Measurements from ENCODE around the gene KRT7.
A peak's percentile ranks its signal among the peaks of the same experiment; 100 is the strongest.

KRT7 gene

DNA sequence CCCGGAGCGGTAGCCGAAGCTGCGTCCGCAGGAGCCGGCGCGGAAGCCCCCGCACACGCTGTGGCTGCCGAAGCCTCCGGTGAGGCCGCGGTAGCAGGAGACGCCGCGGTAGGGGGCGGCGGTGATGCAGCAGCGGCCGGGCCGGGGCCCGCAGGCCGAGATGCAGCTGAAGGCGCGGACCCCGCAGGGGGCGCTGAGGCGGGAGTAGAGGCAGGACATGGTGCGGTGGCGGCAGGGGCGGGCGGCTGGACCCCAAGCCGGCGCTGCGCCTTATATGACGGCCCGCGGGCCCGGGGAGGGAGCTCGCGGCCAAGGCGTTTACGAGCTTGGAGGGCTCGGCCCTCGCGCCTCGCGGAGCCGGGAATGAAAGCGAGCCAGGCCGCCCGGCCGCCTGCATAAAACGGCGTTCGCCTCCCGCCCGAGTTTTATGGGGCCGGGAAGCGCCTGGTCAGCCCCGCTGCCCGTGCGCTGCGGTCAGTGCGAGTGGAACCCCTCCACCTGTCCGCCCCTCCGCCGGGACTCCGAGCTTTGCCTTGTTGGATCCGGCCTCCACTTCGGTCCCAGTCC is 25.4 kb downstream of the KRT7 start:
- DNase-seq, result peak; percentile 21

DNA sequence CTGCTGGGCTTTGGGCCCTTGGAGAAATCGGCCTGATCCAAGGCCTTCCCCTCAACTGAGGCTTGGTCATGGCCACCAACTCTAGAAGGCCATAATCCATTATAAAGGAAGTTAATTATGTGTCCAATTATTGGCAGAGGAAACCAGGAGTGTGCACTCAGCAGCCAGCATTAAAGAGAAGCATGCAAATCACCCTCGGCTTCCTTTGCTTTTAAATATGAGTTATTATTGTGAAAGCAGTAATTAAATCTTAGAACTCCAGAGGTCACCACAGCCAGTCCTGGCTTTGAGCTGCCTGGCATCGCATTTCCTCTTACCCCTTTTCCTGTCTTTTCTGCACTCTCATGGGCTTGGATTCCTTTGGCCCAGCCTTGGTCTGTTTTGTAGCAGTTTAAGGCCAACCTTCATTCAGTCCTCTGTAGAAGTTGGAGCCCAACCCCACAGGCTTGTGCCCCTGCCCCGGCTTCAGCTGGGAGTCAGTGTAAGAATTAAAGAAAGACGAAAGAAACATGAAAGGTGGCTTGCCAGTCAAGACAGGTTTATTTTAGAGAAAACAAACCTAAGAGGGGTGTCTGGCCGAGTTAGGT is 26.7 kb downstream of the KRT7 start:
- DNase-seq, result peak; percentile 31

DNA sequence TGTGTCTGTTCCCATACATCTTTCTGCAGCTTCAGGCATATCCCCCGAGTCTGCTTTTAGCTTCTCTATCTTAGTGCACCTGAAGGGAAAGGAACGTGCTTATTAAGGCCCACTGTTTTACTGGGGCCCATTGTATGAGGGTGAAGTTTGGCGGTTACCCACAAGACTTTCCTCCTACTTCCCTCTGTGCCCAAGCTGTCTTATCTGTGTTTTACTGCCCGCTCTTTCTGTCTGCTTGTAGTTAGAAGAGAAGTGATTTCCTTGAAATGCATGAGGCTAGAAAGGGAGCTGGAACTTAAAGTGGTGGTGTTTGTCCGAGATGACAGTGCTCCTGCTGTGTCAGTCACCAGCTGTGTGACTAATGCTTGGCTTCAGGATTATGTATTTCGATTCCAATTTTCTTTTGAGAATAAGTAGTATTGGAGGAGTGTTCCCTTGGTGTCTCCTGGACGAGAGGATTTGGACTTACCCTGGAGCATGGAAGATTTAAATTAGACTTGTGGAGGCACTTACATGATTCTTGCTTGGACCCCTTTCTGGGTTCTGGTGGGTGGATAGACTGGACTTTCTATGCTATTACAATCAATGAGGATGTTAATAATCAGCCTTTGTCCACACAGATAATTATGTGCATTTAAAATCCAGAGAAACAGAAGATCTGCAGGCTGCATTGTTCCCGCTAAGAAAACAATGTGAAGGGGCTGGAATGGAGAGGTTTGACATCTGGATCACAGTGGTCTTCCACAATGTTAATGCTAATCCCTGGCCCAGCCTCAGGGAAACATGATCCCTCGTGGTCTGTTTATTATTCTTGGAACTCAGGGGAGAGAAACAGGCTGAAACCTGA is 27.5 kb downstream of the KRT7 start:
- peak; percentile 62 for DNase-seq

DNA sequence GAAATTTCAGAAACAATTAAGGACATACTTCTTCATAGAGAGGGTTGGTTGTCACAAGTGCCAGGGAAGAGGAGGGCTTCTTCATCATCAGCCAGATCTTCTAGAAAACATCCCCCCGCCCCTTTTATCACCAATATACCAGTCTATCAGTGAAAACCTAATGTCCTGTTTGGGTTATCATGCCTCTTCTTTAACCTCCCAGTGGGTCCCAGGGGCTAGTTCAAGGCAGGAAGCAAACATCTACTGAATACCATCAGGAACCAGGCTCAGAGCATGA is 28.1 kb downstream of the KRT7 start:
- no peak for DNase-seq

DNA sequence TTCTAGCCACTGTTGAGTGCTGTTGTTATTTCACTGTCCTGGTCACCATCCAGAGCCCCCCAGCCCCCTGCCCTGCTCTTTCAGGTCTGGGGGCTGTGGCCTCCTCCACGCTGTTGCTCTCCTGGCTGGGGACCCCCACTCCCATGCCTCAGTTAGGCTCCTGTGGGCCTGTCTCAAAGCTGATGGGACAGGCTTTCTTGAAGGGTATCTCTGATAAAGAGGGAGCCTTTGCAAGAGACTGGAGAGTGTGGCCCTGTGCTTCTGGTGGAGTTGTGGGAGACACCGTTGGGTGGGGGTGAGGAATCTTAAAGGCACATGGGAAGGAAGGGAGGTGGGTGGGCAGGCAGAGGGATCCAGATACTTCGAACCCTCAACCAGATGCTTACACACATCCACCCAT is 29.2 kb downstream of the KRT7 start:
- no peak for DNase-seq

DNA sequence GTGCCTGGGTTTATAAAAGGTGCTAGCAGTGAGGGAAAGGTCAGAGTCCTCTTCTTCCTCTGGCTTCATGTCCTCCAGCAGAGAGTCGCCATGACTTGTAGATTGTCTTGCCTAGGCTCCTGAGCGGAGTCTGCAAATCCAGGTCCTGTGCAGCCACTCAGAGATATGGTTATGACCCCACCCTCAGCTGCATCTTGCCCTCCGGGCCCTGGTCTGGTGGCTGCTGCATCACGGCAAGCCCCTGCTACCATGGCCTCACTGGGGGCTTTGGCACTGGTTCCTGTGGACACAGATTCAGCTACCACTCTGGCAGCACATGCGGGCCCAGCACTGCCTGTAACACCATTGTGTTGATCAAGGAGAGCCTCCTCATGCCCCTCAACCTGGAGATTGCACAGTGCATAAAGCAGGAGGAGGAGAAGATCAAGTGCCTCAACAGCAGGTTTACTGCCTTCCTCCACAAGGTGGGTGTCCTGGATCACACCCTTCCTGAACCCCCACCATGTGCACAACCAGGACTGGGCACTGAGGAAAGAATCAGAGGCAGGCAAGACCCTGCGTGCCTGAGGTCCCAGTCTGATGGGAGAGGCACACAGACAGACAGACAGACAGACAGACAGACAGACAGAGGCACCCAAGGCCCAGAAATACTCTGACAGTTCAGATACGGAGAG is 30.9 kb downstream of the KRT7 start:
- no peak for DNase-seq

DNA sequence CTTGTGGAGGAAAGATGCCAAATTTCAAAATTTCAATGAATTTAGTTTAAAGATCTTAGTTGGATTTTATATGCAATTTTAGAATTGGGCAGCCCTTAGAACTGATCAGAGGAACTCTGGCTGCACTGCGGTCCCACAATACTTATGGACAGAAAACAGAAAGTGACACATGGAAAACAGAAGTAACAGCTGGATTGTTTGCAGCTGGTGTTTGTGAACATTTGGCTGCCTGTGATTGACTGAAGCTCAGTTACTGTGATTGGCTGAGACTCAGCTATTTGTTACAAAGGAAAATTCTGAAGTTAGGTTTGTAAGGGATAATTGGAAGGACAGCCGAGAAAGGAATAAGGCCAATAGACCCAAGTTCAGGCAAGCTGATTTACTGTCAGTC is 31.4 kb downstream of the KRT7 start:
- no peak for DNase-seq

DNA sequence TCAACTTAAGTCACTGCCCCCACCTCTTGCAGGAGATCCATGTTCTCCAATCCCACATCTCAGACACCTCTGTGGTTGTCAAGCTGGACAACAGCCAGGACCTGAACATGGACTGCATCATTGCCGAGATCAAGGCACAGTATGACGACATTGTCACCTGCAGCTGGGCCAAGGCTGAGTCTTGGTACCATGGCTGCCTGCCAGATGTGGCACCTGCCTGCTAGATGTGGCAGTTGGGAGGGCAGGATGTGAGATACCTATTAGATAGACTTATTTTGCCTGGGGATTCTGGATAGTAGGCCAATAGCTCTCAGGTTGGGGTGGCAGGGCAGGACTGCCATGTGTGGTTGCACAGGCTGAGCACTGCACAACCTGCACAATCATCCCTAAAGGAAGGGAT is 33.5 kb downstream of the KRT7 start:
- DNase-seq, result no peak

DNA sequence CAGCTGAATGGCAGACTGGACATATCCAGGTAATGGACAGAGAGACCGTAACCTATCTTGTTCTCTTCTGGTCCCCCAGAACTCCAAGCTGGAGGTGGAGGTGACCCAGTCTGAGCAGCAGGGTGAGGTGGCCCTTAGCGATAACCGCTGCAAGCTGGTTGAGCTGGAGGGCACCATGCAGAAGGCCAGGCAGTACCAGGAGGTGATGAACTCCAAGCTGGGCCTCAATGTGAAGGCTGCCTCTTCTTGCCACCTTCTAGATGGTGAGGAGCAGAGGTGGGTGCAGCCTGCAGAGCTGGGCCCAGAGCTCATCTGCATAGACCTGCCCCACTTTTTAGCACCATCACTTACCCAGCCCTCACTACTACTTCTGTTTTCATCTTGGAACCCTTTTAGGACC is 34.2 kb downstream of the KRT7 start:
- DNase-seq, result no peak

DNA sequence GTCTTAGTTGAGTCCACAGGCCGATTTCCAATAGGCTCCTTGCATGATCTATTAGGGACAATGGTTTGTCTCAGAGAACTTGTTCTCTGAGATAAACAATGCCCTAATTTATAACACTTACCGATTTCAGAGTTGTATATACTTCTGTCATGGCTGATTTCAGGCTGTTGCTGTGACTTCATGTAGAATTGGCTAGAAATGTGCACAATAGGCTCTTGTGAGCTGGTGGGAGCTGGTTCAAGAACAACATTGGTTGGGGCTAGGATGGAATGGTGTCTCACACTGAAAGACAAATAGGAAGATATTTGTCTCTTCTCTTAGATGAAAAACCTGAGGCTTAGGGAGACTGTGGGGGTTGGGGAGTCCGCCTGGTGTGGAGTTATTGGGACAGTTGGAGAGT is 34.7 kb downstream of the KRT7 start:
- no peak for DNase-seq

DNA sequence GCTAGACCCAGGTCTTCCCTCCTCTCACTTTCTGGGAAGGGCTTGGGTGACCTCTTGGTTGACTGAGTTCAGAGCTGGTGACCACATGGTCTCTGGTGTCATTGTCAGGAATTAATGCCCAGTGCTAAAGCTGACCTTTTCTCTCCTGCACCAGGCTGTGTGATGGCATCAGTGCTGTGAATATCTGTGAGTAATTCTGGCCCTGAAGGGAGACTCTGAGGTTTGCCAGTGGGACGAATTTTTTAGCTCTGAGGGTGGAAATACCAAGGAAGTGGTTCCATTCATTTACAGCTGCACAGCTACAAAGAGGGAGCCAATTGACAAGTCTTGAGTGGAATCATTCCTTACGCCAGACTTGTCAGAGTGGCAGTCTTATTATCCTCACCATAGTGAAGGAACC is 35.2 kb downstream of the KRT7 start:
- DNase-seq, result no peak

DNA sequence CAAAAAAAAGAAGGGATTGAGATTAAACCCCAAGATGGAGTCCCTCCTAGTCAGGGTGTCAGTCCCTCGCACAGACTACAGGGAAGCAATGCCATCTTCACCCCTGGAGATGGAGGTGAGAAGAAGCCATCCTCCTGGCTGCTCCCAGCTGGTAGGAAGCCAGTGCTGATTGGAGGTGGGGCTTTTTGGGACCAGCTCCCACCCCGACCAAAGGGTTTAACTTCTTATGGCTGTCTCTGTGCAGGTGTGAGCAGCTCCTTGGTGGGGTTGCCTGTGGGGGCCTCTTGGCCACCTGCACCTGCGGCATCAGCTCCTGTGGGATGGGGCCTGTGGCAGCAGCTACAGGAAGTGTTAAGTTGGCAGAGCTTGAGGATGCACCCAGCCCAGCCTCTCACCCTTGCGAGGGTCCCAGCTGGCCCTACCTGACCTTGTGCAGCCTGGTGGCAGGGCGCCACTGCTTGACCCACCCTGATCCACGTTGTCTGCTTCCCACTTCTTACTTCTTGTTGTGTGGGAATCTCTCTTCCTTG is 37.6 kb downstream of the KRT7 start:
- no peak for DNase-seq

DNA sequence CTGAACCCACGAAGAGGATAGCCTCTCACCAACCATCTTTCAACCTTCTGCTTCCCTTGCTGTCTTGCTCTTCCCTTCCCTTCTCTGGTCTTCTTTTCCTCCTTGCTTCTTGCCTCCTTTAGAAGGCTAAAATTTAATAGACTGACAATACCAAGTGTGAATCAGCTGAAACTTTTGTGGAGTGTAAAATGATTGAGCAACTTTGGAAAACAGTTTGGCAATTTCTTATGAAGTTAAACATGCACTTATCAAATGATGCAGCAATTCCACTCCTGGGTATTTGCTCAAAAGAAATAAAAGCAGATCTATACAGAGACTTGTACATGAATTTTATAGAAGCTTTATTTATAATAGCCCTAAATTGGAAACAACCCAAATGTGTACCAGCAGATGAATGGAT is 38.1 kb downstream of the KRT7 start:
- no peak for DNase-seq

DNA sequence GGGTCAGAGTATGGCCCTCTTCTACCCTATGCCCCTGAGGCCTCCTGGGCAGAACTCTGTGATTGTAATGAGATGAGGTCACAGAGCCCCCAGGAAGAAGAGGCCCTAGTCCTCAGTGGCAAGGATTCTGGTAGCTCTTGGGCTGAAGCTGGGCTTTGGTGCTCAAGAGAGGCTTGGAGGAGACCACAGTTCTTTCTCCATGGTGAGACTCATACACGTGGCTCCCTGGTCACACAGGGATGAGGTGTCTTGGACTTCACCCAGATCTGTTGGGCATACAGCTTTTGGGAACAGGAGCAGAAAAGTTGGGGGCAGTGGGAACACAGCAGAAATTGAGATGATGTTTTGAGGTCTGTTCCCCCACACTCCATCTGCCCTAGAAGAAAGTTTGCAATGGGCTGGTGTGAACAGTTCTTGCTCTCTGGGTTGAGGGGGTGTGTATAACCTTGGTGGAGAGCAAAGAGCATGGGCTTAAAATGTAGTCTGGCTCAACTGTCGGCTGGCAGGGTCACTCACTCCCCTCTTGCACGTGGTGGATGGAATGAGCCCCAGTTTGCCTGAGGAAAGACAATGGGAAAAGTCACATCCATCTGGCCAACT is 41.6 kb downstream of the KRT7 start, which contains the start of gene KRT86:
Gene KRT86, plus strand, starts transcription at position 125 of the 600 bp plus-strand sequence. CDS start 27,272 bp downstream, outside the sequence.
- no peak for DNase-seq

DNA sequence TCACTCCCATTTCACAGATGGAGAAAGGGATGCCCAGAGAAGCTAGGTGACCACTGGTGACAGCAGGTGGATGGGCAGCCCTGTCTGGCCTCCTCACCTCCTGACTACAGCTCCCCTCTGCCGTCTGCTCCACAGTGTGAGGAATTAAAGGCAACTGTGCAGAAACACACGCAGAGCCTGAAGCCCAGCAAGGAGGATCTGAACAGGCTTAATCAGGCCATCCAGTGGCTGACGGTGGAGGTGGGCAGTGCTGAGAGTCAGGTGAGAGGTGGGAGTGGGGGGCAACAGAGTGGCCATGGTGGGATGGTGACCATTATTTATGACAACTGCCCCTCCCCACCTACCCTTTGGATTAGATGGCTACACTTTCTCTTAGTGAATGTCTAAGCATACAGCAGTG is 42.6 kb downstream of the KRT7 start:
- no peak for DNase-seq

DNA sequence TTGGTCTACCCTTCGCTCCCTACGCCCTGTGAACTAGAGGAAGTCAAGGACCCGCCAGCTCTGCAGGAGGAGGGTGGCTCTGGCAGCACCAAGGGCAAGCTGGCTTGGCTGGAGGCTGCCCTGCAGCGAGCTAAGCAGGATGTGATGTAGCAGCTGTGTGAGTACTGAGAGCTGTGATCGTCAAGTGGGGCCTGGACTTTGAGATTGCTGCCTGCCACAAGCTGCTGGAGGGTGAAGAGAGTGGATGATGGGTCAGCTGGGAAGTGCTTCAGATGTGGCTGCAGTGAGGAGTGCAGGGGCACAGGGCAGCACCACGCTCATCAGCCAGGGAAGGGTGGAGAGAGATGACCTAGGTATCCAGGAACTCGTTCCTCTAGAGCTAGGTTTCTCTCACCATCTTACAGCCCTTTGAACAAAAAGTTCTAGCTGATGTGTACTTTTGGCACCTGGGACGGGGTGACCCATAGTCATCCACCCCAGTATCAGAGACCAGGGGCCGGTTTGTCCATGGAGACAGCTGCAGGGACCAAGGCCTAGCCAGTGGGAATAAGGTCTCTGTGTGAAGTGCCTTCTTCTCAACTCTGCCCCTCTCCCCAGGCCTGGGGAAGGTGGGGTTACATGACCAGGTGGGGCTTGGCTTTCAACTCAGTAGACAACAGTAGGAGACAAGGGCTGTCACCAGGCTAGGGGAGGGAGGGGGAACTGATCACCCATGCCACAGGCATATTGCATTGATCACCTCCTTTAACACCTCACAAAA is 44.6 kb downstream of the KRT7 start:
- DNase-seq, result no peak

DNA sequence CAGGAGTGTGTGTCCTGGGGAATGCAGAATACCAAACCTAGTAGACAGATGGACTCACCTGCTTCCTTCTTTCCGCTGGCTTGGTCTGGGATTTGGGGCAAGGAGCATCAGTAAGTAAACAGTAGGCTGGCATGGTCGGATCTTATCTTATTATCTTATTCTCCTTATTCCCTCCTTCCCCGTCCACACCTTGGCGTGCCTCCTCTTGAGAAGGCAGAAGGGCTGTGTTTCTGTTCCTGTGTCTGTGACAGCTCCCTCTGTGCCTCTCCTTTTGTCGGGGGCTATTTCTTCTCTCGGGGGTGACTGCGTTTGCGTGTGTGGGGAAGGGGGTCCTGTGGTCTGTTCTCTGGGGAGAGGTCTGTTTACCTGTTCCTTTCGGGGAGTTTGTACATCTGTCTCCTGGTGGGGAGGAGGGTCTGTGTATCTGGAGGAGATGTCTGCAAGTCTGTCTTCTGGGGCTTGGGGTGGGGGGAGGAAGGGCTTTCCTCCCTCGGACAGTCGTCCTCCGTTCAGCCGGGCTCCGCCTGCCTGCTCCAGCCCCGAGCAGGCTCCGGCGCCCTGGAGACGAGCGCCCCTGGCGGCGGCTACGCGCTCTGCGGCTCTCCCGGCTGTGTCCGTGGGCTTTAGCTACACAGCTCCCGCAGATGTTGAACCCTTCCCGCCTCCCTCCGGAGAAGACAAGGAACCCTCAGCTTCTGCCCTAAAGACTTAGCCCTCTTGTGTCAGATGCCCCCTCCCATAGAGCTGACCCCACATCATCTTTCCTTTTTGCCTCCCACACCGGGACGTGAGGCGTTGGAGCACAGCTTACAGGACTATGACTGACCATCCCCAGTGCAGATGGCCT is 45.8 kb downstream of the KRT7 start:
- peak; percentile 68 for DNase-seq

DNA sequence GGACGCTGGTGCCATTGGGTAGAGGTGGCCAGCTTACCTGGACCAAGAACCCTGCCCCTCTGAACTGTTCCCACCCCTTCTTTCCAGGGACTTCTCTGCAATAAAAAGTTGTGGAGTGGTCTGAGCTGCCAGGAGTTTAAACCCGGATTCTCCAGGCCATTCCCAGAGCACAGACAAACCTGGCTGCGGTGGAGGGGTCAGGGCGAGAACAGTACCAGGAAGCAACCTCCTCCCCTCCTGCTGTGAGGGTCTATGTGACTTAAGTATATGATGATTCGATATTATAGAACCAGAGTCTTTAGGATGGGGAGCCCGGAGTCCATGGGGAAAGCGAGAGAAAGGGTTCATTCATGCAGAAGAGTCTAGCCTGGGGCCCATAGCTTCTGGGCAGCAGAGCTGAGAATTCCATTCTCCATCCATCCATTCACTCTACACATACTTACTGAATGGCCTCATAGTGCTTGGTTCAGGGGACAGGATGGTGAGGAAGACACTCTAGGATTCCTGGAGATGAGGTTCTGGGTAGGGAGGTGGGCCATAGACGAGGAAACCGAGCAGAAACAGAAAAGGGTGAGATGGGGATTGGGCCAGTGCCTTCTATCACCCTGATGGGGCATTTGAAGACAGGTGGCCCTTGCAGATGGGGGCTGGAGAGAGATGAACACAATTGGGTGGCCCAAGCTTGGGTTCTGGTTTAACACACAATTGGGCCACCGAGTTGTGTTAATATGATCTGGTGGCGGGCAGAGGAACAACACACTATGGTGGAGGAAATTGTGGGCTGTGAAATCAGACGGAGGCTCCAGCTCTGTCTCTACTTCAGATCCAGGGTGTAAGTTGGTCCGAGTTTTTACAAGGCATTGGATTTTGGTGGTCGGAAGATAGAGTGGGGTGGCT is 46.6 kb downstream of the KRT7 start:
- peak; percentile 30 for DNase-seq

DNA sequence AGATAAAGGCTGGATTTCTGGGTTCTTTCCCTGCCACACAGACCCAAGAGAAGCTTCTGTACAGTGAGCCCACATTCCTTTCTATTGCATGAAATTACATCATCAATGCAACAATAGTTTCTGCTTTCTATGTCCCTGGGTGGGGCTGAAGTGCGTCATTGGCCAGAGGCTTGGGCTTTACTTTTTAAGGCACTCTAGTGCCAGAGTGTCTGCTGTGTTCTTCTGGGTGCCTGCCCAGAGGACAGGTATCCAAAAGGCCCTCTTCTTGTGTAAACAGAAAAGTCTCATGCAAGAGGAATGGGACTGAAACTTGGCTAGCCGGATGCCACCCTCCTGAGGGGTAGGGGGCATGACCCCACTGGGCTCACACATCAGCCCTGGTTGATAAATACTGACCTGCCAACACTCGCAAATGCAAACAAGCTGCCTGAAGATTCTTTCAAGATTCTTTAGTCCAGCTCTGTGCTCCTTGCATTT is 47.3 kb downstream of the KRT7 start:
- peak; percentile 90 for DNase-seq
